IMR-90 (cell line): ENCODE measurements around the gene RASSF7. TPM values are rescaled to one million over a fixed set of nuclear protein-coding genes. Genes with fewer than 3 reads are reported as not detected.

ENCODE experiments used
- ATAC-seq: fragments of 200-7000 bp; cut with Tn5 transposase; 2 replicates; pipeline ENCODE4 v1.9.1; 2020; ENCODE audit warnings: low read depth, mild to moderate bottlenecking, moderate library complexity
- BruUV-seq: library from RNA; stranded (reverse); fragments of 400-500 nt; replicated peaks from 2 replicates; lab custom pipeline; 2021; lab: Mats Ljungman, UMichigan
- CTCF ChIA-PET: fragments of 300-600 bp; formaldehyde crosslinking; extraction: SDS; loops from one replicate; lab custom pipeline; 2021; ENCODE audit warnings: antibody characterized with exemption; lab: Yijun Ruan, JAX
- POLR2A ChIA-PET: fragments of 300-600 bp; sonication (Branson Sonifier 250); formaldehyde crosslinking; loops from one replicate; lab custom pipeline; 2022; ENCODE audit warnings: antibody characterized with exemption; ENCODE audit not compliant: unreplicated experiment; lab: Charles Lee
- DNase-seq: peaks from one replicate; pipeline ENCODE4 v3.0.0; 2013
- H2AFZ ChIP-seq: replicated peaks from 2 replicates; pipeline ENCODE3; 2013; ENCODE audit warnings: low read length, mild to moderate bottlenecking; ENCODE audit not compliant: poor library complexity
- H2AK5ac ChIP-seq: 2 replicates; pipeline ENCODE4 v1.6.1; 2013; ENCODE audit warnings: low read depth, low read length, inconsistent platforms
- H2AK9ac ChIP-seq: replicated peaks from 2 replicates; pipeline ENCODE3; 2013; ENCODE audit warnings: mild to moderate bottlenecking, low read depth, low read length, moderate library complexity; ENCODE audit not compliant: poor library complexity
- H2BK120ac ChIP-seq: 2 replicates; pipeline ENCODE4 v1.6.1; 2013; ENCODE audit warnings: low read depth, low read length, inconsistent platforms
- H2BK15ac ChIP-seq: 3 replicates; pipeline ENCODE4 v1.6.1; 2013; ENCODE audit warnings: low read depth, low read length, inconsistent platforms
- H2BK20ac ChIP-seq: 2 replicates; pipeline ENCODE4 v1.6.1; 2013; ENCODE audit warnings: low read depth, mild to moderate bottlenecking, inconsistent platforms, low read length, moderate library complexity
- H2BK5ac ChIP-seq: 2 replicates; pipeline ENCODE4 v1.6.1; 2013; ENCODE audit warnings: mild to moderate bottlenecking, low read depth, low read length, inconsistent platforms; ENCODE audit not compliant: poor library complexity, severe bottlenecking
- H3K14ac ChIP-seq: replicated peaks from 2 replicates; pipeline ENCODE4 v1.6.1; 2013; ENCODE audit warnings: low read depth, low read length, inconsistent platforms
- H3K18ac ChIP-seq: 2 replicates; pipeline ENCODE4 v1.6.1; 2013; ENCODE audit warnings: low read depth, low read length, control low read depth
- H3K23ac ChIP-seq: 2 replicates; pipeline ENCODE4 v1.6.1; 2013; ENCODE audit warnings: low read depth, low read length, inconsistent platforms
- H3K27ac ChIP-seq: 2 replicates; pipeline ENCODE4 v1.5.1; 2013; ENCODE audit warnings: mild to moderate bottlenecking, control low read depth, low read length; ENCODE audit not compliant: insufficient read depth
- H3K27me3 ChIP-seq: 2 replicates; pipeline ENCODE4 v1.6.1; 2013; ENCODE audit warnings: low read length; ENCODE audit not compliant: control insufficient read depth, insufficient read depth
- H3K36me3 ChIP-seq: 2 replicates; pipeline ENCODE4 v1.6.1; 2013; ENCODE audit warnings: low read length, mixed read lengths; ENCODE audit not compliant: control insufficient read depth, insufficient read depth
- H3K4ac ChIP-seq: 2 replicates; pipeline ENCODE4 v1.6.1; 2013; ENCODE audit warnings: low read depth, low read length, inconsistent platforms
- H3K4me1 ChIP-seq: 2 replicates; pipeline ENCODE4 v1.6.1; 2013; ENCODE audit warnings: low read length, mixed read lengths; ENCODE audit not compliant: control insufficient read depth, insufficient read depth
- H3K4me2 ChIP-seq: 2 replicates; pipeline ENCODE4 v1.6.1; 2013; ENCODE audit warnings: low read depth, mild to moderate bottlenecking, control low read depth, low read length, moderate library complexity
- H3K4me3 ChIP-seq: 2 replicates; pipeline ENCODE4 v1.5.1; 2013; ENCODE audit warnings: low read depth, mild to moderate bottlenecking, control low read depth, low read length, moderate library complexity; ENCODE audit not compliant: insufficient read depth
- H3K56ac ChIP-seq: 2 replicates; pipeline ENCODE4 v1.6.1; 2013; ENCODE audit warnings: low read length, inconsistent platforms; ENCODE audit not compliant: insufficient read depth; ENCODE audit errors: extremely low read depth
- H3K79me1 ChIP-seq, 2 experiments: 2 replicates each; pipeline ENCODE4 v1.6.1; 2013; ENCODE audit warnings: low read length in 2 of 2, inconsistent platforms in 1 of 2, low read depth in 1 of 2
- H3K9ac ChIP-seq: 2 replicates; pipeline ENCODE4 v1.6.1; 2013; ENCODE audit warnings: low read depth, low read length, control low read depth
- H3K9me1 ChIP-seq: 2 replicates; pipeline ENCODE4 v1.6.1; 2013; ENCODE audit warnings: low read length, inconsistent platforms; ENCODE audit not compliant: insufficient read depth
- H3K9me3 ChIP-seq: 2 replicates; pipeline ENCODE4 v1.6.1; 2013; ENCODE audit warnings: low read length; ENCODE audit not compliant: control insufficient read depth, insufficient read depth
- H4K20me1 ChIP-seq: 2 replicates; pipeline ENCODE4 v1.6.1; 2013; ENCODE audit warnings: low read length, inconsistent platforms; ENCODE audit not compliant: insufficient read depth
- H4K5ac ChIP-seq: 2 replicates; pipeline ENCODE4 v1.6.1; 2013; ENCODE audit warnings: mild to moderate bottlenecking, low read depth, low read length, control low read depth
- H4K8ac ChIP-seq, 2 experiments: 2 replicates each; pipeline ENCODE4 v1.6.1; 2013; ENCODE audit warnings: low read depth in 2 of 2, low read length in 2 of 2, control low read depth in 1 of 2, inconsistent platforms in 1 of 2
- H4K91ac ChIP-seq: 2 replicates; pipeline ENCODE4 v1.6.1; 2013; ENCODE audit warnings: low read depth, low read length, inconsistent platforms; ENCODE audit not compliant: insufficient read depth
- CTCF ChIP-seq: conservative IDR thresholded peaks from 2 replicates; pipeline ENCODE4 v1.5.1; 2012; ENCODE audit warnings: mild to moderate bottlenecking, low read depth, low read length, improper control_type of control experiment
- ELK1 ChIP-seq: fragments of 150-350 bp; IDR thresholded peaks from 2 replicates; pipeline ENCODE4 v1.6.1; 2016; ENCODE audit warnings: low read depth, mild to moderate bottlenecking, low read length, moderate library complexity, borderline replicate concordance
- NFE2L2 ChIP-seq: fragments of 150-350 bp; IDR thresholded peaks from 2 replicates; pipeline ENCODE4 v1.6.1; 2016; ENCODE audit warnings: low read depth, mild to moderate bottlenecking, low read length
- WGBS, 2 experiments: methylation state at CpG; one replicate each; pipeline versions ENCODE4 v1.1.5 to v1.1.7; 2013; ENCODE audit warnings: missing lambda C conversion rate in 2 of 2; ENCODE audit not compliant: insufficient read length in 1 of 2; ENCODE audit errors: extremely low coverage in 2 of 2; 5-methylcytosine and 5-hydroxymethylcytosine counted together
- dilution Hi-C: fragments of 300-500 bp; cut with HindIII; formaldehyde crosslinking; loops from one replicate; pipeline ENCODE4 v1.14.3; 2018; ENCODE audit warnings: low sequenced_read_pairs; ENCODE audit not compliant: unreplicated experiment
- in situ Hi-C: fragments of 300-500 bp; cut with MboI; formaldehyde crosslinking; loops from 3 replicates; pipeline ENCODE4 v1.14.3; 2019; ENCODE audit warnings: low sequenced_read_pairs, inconsistent platforms, mixed read lengths
- intact Hi-C: fragments of 100-400 bp; cut with micrococcal nuclease; formaldehyde crosslinking; loops from 2 replicates; pipeline ENCODE4 v1.10.0; 2022
- polyA plus RNA-seq, 3 experiments: library from polyadenylated mRNA; depleted of rRNA; stranded (reverse); fragments of >200 nt; gene quantifications; 2 replicates each; pipeline ENCODE4 v1.2.3, GENCODE V29; 2012; ENCODE audit warnings: low replicate concordance in 1 of 3
- total RNA-seq: library from RNA; depleted of rRNA; stranded (reverse); fragments of >200 nt; gene quantifications from 2 replicates; pipeline ENCODE4 v1.2.3, GENCODE V29; 2012

RASSF7 gene
- total and polyA plus RNA-seq, 2 of the 4 experiments (the other 2 are of a cell fraction), result 6.8 to 18.5 TPM

GRCh38 chr11:535210-535518 is 25.6 kb upstream of the RASSF7 start:
- ATAC-seq, result peak; percentile 16; the same call in 1 of the 2 replicates
- ChIA-PET POLR2A (no interaction called here), CTCF (no interaction called here)
- Histone ChIP-seq H3K9me3 (no peaks in the 10 kb centered on the region), H2BK5ac (no peak overlapping the region), H3K27ac (no peak overlapping the region; the same call in 1 of the 2 replicates), H2AK9ac (no peak overlapping the region), H4K8ac (no peak overlapping the region), H3K4ac (no peak overlapping the region), H4K91ac (no peak overlapping the region), H3K14ac (no peak overlapping the region), H2BK120ac (no peak overlapping the region), H3K27me3 (no peaks in the 10 kb centered on the region), H3K9me1 (peaks cover 3% of the 10 kb centered on the region; the same call in 1 of the 2 replicates), H3K9ac (no peak overlapping the region; the same call in 1 of the 2 replicates), H4K20me1 (peaks cover 16% of the 10 kb centered on the region), H2BK15ac (no peak overlapping the region), H3K79me1 (peaks cover 3 to 26% of the 10 kb centered on the region in 2 experiments; a peak in 3 of 4 replicates), H3K18ac (no peak overlapping the region), H3K4me1 (peaks cover 16% of the 10 kb centered on the region), H3K56ac (no peak overlapping the region), H2AK5ac (no peak overlapping the region), H2BK20ac (no peak overlapping the region), H3K36me3 (peaks cover 21% of the 10 kb centered on the region; the same call in 1 of the 2 replicates), H3K4me2 (no peak overlapping the region), H3K23ac (no peak overlapping the region), H3K4me3 (peak overlapping the region; percentile 95), H2AFZ (peak overlapping the region; percentile 71), H4K5ac (no peak overlapping the region)
- in situ Hi-C loops, result no loop called here
- 0% methylated on average over 8 of the region's 56 CpGs; no CpG with 5 or more reads in 1 of the 2 experiments for WGBS, 2 experiments
- intact Hi-C loops, result no loop called here
- BruUV-seq, result no TSS peak
- dilution Hi-C loops, result no loop called here
- DNase-seq, result no peak
- no peak for TF ChIP-seq NFE2L2
- no peak for TF ChIP-seq ELK1
- 0 out of 2 replicates have a peak, but pooled peaks have one; percentile 8 for TF ChIP-seq CTCF
